HG02973 (cell line): Measurements from ENCODE around the gene SF3B1.
"Not testable (repeated sequence)": the region's sequence is repeated elsewhere in the genome, so short reads cannot be mapped to it uniquely, and the experiment has no call there.

ENCODE experiments used
- ATAC-seq: cut with Tn5 transposase; IDR thresholded peaks from one replicate; pipeline ENCODE4 v1.9.1; 2021; ENCODE audit warnings: moderate library complexity; ENCODE audit not compliant: unreplicated experiment

Gene SF3B1

GRCh38 chr2:197343968-197344367 lies 90.9 kb downstream of the SF3B1 start:
- ATAC-seq, result not testable (repeated sequence)

- ATAC-seq, result no peak
Measured at GRCh38 chr2:197340591-197340990, 94.2 kb downstream of the SF3B1 start.
